Neutrophil (primary cell): ENCODE results near the gene RADIL.

Source experiments
- H3K27ac ChIP-seq: fragments of 200-600 bp; sonication (generic); 2 replicates; pipeline ENCODE4 v1.5.1; 2016; ENCODE audit warnings: mild to moderate bottlenecking, moderate library complexity
- H3K27me3 ChIP-seq: fragments of 200-600 bp; sonication (generic); 2 replicates; pipeline ENCODE4 v1.6.0; 2016; ENCODE audit warnings: mild to moderate bottlenecking
- H3K36me3 ChIP-seq: fragments of 200-600 bp; sonication (generic); 2 replicates; pipeline ENCODE4 v1.5.1; 2017
- H3K4me1 ChIP-seq, 2 experiments: fragments of 200-600 bp in 1 of 2; sonication (generic) in 1 of 2; 1 replicate in 1 of 2; 2 replicates in 1 of 2; pipeline versions ENCODE4 v1.5.1 to v1.6.1; 2013 to 2016; ENCODE audit warnings: low read depth in 1 of 2, low read length in 1 of 2, mild to moderate bottlenecking in 1 of 2, moderate library complexity in 1 of 2; ENCODE audit not compliant: control insufficient read depth in 1 of 2, insufficient read depth in 1 of 2
- H3K4me3 ChIP-seq, 2 experiments: fragments of 200-600 bp in 1 of 2; sonication (generic) in 1 of 2; 1 replicate in 1 of 2; 2 replicates in 1 of 2; pipeline ENCODE4 v1.5.1; 2013 to 2016; ENCODE audit warnings: low read depth in 1 of 2, low read length in 1 of 2, mild to moderate bottlenecking in 1 of 2, moderate library complexity in 1 of 2
- H3K9me3 ChIP-seq: fragments of 200-600 bp; sonication (generic); 2 replicates; pipeline ENCODE4 v1.5.1; 2016
- TF ChIP-seq, protein P1 (sequence below): fragments of 200-600 bp; sonication (generic); IDR thresholded peaks from 2 replicates; pipeline ENCODE4 v1.5.1; 2016; ENCODE audit warnings: antibody characterized with exemption

RADIL gene

DNA sequence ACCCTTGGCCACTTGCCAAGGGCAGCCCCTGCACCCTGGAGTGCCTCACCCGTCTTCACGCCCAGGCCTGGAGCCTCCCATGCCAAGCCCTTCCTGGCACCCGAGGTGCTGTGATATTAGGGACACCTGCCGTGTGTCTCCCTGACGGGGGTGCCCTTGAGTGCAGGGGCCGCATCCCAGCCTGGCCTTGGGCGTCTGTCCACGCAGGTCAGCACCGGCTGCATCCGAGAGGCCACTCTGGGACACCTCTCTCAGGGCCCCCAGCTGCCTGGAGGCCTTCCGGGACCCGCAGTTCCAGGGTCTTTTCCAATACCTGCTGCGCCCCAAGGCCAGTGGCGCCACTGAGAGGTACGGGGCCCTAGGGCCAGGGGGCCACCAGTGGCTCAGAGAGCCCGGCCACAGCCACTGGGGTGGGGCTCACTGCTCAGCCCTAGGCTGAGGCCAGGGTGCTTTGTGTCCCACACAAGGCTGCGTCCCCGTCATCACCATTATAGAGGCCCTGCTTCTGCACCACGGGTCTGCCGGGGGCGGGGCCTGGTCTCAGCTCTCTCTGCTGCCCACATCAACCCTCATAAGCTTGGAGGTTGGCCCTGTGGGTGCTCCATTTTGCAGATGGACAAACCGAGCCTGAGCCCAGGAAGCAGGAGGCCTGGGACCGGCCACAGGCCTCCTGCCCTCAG is 95.4 kb downstream of the RADIL start:
- H3K4me1 ChIP-seq: peaks cover 5 to 12% of the 10 kb centered on the region in 2 experiments
- no peak overlapping the region for H3K27ac ChIP-seq
- peaks cover 4% of the 10 kb centered on the region for H3K27me3 ChIP-seq
- TF ChIP-seq, protein P1, sequence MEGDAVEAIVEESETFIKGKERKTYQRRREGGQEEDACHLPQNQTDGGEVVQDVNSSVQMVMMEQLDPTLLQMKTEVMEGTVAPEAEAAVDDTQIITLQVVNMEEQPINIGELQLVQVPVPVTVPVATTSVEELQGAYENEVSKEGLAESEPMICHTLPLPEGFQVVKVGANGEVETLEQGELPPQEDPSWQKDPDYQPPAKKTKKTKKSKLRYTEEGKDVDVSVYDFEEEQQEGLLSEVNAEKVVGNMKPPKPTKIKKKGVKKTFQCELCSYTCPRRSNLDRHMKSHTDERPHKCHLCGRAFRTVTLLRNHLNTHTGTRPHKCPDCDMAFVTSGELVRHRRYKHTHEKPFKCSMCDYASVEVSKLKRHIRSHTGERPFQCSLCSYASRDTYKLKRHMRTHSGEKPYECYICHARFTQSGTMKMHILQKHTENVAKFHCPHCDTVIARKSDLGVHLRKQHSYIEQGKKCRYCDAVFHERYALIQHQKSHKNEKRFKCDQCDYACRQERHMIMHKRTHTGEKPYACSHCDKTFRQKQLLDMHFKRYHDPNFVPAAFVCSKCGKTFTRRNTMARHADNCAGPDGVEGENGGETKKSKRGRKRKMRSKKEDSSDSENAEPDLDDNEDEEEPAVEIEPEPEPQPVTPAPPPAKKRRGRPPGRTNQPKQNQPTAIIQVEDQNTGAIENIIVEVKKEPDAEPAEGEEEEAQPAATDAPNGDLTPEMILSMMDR: no peak
- H3K4me3 ChIP-seq: no peak overlapping the region
- no peaks in the 10 kb centered on the region for H3K9me3 ChIP-seq
- peaks cover 91% of the 10 kb centered on the region for H3K36me3 ChIP-seq

- Histone ChIP-seq H3K9me3 (no peaks in the 10 kb centered on the region), H3K4me1 (peaks cover 5 to 9% of the 10 kb centered on the region in 2 experiments), H3K4me3 (no peak overlapping the region), H3K27ac (no peak overlapping the region), H3K27me3 (no peaks in the 10 kb centered on the region), H3K36me3 (peaks cover 96% of the 10 kb centered on the region)
- TF ChIP-seq, protein P1: no peak
Measured at GRCh38 chr7:4787541-4787940, 96.0 kb downstream of the RADIL start.

- H3K9me3 ChIP-seq: no peaks in the 10 kb centered on the region
- H3K36me3 ChIP-seq: peaks cover 100% of the 10 kb centered on the region
- H3K4me1 ChIP-seq: no peaks in the 10 kb centered on the region
- no peak overlapping the region for H3K27ac ChIP-seq
- no peak overlapping the region for H3K4me3 ChIP-seq
- H3K27me3 ChIP-seq: no peaks in the 10 kb centered on the region
- TF ChIP-seq, protein P1: no peak
Measured at GRCh38 chr7:4786015-4786414, 97.5 kb downstream of the RADIL start.

- H3K27ac ChIP-seq: no peak overlapping the region
- H3K27me3 ChIP-seq: no peaks in the 10 kb centered on the region
- H3K9me3 ChIP-seq: no peaks in the 10 kb centered on the region
- no peak overlapping the region for H3K4me3 ChIP-seq
- H3K4me1 ChIP-seq: no peaks in the 10 kb centered on the region
- peaks cover 100% of the 10 kb centered on the region for H3K36me3 ChIP-seq
- TF ChIP-seq, protein P1: no peak
Measured at GRCh38 chr7:4785371-4785770, 98.1 kb downstream of the RADIL start.

DNA sequence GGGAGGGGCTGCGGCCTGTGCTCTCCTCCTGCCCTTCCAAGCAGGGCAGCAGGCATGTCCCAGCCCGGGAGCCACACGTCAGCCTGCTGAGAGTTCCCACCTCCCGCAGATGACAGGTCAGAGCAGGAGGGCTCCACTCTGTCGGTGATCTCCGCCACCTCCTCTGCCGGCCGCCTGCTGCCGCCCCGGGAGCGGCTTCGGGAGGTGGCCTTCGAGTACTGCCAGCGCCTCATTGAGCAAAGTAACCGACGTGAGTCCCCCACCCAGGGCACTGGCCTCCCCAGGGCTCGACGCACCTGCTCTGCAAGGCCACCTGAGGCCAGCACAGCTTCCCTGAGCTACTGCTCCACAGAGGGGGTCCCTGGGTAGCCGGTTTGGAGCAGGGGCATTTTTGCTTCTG is 98.7 kb downstream of the RADIL start:
- Histone ChIP-seq H3K27ac (no peak overlapping the region), H3K4me3 (no peak overlapping the region), H3K27me3 (no peaks in the 10 kb centered on the region), H3K9me3 (no peaks in the 10 kb centered on the region), H3K4me1 (no peaks in the 10 kb centered on the region), H3K36me3 (peaks cover 100% of the 10 kb centered on the region)
- TF ChIP-seq, protein P1: no peak
